NCI-H2081 treated with DMSO at 0.1 percent for 48 hours (cell line): ENCODE data around the gene SMARCA2.
A peak's percentile ranks its signal among the peaks of the same experiment; 100 is the strongest.
"Not testable (repeated sequence)": the region's sequence is repeated elsewhere in the genome, so short reads cannot be mapped to it uniquely, and the experiment has no call there.

Source experiments
- DNase-seq: peaks from one replicate; lab custom pipeline; 2025; lab: John Stamatoyannopoulos, UW

The SMARCA2 gene

GRCh38 chr9:2145746-2146145 lies 130.6 kb downstream of the SMARCA2 start:
- DNase-seq = no peak

DNA sequence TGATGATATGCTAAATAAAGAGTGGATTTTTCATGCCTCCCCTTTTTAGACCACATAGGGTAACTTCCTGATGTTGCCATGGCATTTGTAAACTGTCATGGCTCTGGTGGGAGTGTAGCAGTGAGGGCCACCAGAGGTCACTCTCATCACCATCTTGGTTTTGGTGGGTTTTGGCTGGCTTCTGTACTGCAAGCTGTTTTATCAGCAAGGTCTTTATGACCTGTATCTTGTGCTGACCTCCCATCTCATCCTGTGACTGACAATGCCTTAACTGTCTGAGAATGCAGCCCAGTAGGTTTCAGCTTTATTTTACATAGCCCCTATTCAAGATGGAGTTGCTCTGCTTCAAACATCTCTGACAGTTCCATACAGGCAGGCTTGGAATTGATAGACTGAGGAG lies 131.6 kb downstream of the SMARCA2 start:
- DNase-seq = not testable (repeated sequence)

DNA sequence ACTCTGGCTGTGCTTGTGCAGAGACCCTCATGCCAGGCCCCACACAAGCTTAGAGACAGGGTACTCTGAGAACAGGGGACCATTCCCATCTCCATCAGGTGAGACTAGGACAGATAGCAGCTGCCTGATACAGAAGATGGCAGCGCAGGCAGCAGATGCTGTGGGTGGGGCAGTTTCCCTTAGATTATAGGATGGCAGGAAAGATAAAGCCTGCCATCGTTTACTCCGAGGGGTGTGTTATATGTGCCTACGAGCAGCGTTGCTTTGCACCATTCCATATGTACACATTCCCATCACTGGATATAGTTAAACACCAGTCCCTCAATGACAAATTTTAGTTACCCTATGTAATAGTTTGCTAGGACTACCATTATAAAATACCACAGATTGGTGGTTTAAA lies 135.2 kb downstream of the SMARCA2 start:
- DNase-seq = no peak

DNA sequence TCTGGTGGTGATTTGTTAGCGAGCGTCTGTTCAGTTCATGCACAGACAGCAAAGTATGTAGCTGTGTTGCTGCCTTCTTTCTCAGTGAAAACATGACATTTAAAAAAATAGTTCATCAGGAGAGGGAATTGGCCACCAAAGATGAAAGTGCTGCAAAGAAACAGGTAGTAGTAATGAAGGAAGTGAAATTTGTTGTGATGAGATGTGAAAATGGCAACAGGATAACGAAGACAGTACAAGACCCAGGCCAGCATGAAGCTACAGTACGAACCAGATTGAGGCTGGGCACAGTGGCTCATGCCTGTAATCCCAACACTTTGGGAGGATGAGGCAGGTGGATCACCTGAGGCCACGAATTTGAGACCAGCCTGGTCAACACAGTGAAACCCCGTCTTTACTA lies 136.0 kb downstream of the SMARCA2 start:
- DNase-seq = no peak

GRCh38 chr9:2152966-2153629 lies 138.0 kb downstream of the SMARCA2 start:
- no peak for DNase-seq

- DNase-seq = no peak
These were observed 138.6 kb downstream of the SMARCA2 start for GRCh38 chr9:2153630-2154217.

GRCh38 chr9:2154731-2155130 lies 139.6 kb downstream of the SMARCA2 start:
- no peak for DNase-seq

DNA sequence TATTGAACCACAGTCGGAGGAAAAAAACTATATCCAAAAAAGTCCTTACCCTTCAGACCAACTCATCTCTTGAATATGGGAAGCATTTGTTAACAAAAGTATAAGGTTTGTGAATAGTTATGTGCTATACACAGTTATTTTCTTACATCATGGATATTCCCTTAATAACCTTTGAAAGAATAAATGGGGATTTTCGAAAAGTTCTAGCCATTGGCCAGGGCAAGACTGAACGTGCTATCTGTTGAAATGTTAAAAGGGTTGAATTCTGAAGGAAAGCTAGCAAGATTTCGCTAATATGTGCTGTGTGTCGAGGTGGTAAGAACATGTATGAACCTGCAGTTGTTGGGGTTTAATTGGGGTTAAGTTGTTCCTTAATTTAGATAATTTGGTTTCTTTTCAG lies 140.8 kb downstream of the SMARCA2 start:
- no peak for DNase-seq

GRCh38 chr9:2157277-2158110 lies 142.3 kb downstream of the SMARCA2 start:
- DNase-seq = peak; percentile 49

DNA sequence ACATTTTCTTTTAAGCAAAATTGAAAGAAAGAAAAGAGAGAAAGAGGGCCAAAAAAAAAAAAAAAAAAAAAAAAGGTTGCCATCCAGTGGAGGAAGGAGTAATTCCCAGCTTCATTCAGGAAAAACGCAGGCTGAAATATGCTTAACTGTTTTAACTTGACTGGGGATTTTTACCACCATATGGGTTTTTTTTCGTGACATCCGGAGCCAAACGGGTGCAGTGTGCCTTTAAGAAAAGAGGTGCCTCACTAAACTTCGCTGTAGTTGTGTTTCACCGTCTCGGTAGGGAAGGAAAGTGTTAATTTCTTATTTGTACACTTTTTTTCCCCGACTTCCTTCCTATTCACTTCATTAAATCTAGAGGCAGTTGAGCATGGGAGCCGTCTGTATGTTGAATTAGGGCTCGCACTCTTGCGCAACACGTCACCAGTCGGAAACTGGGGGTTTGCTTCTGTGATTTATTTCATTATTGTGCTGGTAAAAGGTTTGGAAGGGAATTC lies 143.0 kb downstream of the SMARCA2 start:
- peak; percentile 77 for DNase-seq

GRCh38 chr9:2158766-2159430 lies 143.8 kb downstream of the SMARCA2 start:
- DNase-seq = no peak

GRCh38 chr9:2159521-2160454 lies 144.6 kb downstream of the SMARCA2 start:
- DNase-seq = peak; percentile 35

DNA sequence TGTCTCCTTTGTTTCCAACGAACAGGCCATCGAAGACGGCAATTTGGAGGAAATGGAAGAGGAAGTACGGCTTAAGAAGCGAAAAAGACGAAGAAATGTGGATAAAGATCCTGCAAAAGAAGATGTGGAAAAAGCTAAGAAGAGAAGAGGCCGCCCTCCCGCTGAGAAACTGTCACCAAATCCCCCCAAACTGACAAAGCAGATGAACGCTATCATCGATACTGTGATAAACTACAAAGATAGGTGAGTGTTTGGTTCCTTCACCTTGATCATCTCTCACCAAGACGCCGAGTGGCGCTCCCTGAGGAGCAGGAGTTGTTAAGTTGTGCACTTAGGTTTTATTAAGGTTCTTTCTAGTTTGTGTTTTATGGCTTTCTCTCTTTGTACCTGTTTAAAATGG lies 146.5 kb downstream of the SMARCA2 start:
- no peak for DNase-seq

- DNase-seq = no peak
These were observed 148.2 kb downstream of the SMARCA2 start for GRCh38 chr9:2163231-2163885.

DNA sequence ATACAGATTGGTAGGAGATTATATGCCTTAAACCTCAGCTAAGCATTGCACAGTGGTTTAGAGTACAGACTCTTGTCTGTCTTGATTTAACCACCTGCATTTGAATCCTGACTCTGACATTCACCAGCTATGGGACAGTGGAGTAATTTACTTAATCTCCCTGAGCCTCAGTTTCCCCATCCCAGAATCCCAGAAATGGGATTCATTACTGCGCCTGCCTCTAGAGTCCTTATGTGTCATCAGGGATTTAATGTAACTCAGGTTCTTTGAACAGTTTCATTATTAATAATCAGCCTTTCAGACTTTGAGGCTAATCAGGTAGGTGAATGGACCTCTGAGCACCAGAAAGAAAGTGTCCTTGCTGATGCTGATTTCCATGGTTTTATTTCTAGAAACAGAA lies 149.1 kb downstream of the SMARCA2 start:
- DNase-seq = no peak

DNA sequence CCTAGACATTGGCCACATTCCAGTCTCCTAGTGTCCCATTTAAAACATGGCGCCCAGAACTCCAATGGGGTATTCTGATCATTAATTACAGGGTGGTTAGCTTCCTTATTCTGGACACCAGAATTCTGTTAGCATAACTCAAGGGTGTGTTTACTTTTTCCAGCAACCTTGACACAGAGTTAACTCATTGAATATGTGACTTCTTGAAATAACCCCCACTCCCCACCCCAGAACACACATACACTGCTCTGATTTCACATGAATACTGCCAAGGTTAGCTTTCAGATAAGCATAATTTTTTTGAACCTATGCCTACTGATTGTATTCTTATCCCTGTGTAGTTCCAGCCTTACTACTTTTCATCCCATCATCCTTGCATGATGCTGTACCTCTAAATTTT lies 151.1 kb downstream of the SMARCA2 start:
- DNase-seq = no peak

GRCh38 chr9:2169035-2169434 lies 153.9 kb downstream of the SMARCA2 start:
- no peak for DNase-seq

DNA sequence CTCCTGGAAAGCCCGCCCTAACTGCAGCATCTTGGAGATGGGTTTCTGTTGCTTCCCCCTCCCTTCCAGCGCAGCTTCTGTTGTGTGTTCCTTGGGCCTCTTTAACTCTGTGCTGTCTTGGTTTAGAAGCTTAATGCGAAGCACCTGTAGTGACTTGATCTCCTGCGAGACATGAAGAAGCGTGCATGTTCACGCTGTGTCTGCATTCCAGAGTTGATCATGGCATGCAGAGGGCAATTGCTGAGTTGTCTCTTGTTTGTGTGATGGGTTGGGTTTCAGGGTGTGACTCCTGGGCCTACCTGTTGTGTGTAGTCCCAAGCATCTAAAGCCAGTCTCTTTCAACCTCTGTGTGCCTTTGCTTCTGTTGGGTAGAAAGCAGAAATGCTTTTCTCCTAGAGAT lies 155.6 kb downstream of the SMARCA2 start:
- no peak for DNase-seq

- DNase-seq = no peak
These were observed 158.0 kb downstream of the SMARCA2 start for GRCh38 chr9:2173170-2173569.

DNA sequence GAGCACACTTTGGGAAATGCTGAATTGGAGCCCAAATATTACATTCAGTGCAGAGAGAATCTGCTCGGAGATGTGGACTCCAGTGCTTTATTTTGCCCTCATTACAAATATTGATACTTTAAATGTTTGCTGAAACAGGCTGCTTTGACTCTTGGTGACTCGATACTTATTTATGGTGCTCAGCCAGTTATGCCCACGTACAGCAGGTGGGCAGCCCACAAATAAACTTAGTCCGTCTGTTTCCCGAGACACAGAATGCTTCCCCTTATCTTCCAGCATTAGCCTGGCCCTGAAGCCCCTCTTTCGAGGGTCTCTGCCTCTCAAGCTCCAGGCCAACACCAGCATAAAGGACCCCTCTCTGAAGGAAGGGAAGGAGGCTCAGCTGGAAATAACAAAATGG lies 158.7 kb downstream of the SMARCA2 start:
- no peak for DNase-seq

GRCh38 chr9:2174306-2174705 lies 159.2 kb downstream of the SMARCA2 start:
- DNase-seq = no peak
